ENCODE measurements around the gene KIAA1328. TPM values are rescaled to one million over a fixed set of nuclear protein-coding genes. Genes with fewer than 3 reads are reported as not detected.

KIAA1328 gene
- total and polyA plus RNA-seq, 9 of the 15 experiments (the other 6 are each of a cell fraction or from before 2014, with no cell fraction given), result 4.0 to 8.6 (median 7.4) TPM

- TF ChIP-seq ZNF407 (IDR thresholded peaks at IDR 0.05; ENCODE audit: low read depth) (no peak), FOXO4 (CRISPR knock-in tag; IDR thresholded peaks at IDR 0.05) (no peak), ZC3H8 (IDR thresholded peaks at IDR 0.05) (no peak), SMAD3 (CRISPR knock-in tag; conservative IDR thresholded peaks at IDR 0.05) (no peak), ETS2 (tag; IDR thresholded peaks at IDR 0.05; ENCODE audit: borderline replicate concordance, poor library complexity, severe bottlenecking) (no peak), PURB (CRISPR knock-in tag; IDR thresholded peaks at IDR 0.05; ENCODE audit: low read depth) (no peak), ZNF507 (tag; conservative IDR thresholded peaks at IDR 0.05) (no peak), RBFOX2 (IDR thresholded peaks at IDR 0.05; ENCODE audit: low read depth, low read length) (peak; percentile 91), NBN (IDR thresholded peaks at IDR 0.05; ENCODE audit: low read depth) (no peak; the same call in 1 of the 2 replicates), POLR2A (conservative IDR thresholded peaks at IDR 0.05) (peak; percentile 80), HNRNPL (IDR thresholded peaks at IDR 0.05; ENCODE audit: low read depth, low read length) (peak; percentile 63; the same call in 1 of the 2 replicates), PREB (CRISPR knock-in tag; IDR thresholded peaks at IDR 0.05) (no peak), ZNF239 (CRISPR knock-in tag; IDR thresholded peaks at IDR 0.05) (no peak), PPARD (CRISPR knock-in tag; IDR thresholded peaks at IDR 0.05) (no peak), MBD2 (IDR thresholded peaks at IDR 0.05; ENCODE audit: borderline replicate concordance, low read depth) (0 out of 2 replicates have a peak, but pooled peaks have one; percentile 41), ZNF175 (CRISPR knock-in tag; IDR thresholded peaks at IDR 0.05; ENCODE audit: low read depth) (no peak), RBM15 (IDR thresholded peaks at IDR 0.05; ENCODE audit: insufficient read depth, low read length) (no peak)
Measured at GRCh38 chr18:36828630-36829361, at the start of gene KIAA1328, which contains the start of gene TPGS2 (continued).

Data from K562 (cell line).